CD4-positive, alpha-beta T cell (primary cell): Measurements from ENCODE around the gene FUT7. TPM values are rescaled to one million over a fixed set of nuclear protein-coding genes. Genes with fewer than 3 reads are reported as not detected.

Experiments
- ATAC-seq: fragments of 200-7000 bp; cut with Tn5 transposase; one replicate; pipeline ENCODE4 v1.10.0; 2022; ENCODE audit warnings: mild to moderate bottlenecking; ENCODE audit not compliant: poor library complexity
- CTCF ChIA-PET: fragments of 350-600 bp; sonication (Branson Sonifier 250); formaldehyde crosslinking; loops from one replicate; lab custom pipeline; 2021; ENCODE audit warnings: antibody characterized with exemption, inconsistent platforms; lab: Charles Lee
- POLR2A ChIA-PET: fragments of 350-600 bp; sonication (Branson Sonifier 250); formaldehyde crosslinking; loops from one replicate; lab custom pipeline; 2021; ENCODE audit warnings: antibody characterized with exemption, inconsistent platforms; lab: Charles Lee
- DNase-seq, 14 experiments: peaks; one replicate each; pipeline ENCODE4 v3.0.0-alpha.2; 2013 to 2020; ENCODE audit warnings: mixed read lengths in 2 of 14
- H3K27ac ChIP-seq, 2 donors: one replicate each; pipeline versions ENCODE4 v1.5.1 to v1.7.0; 2013; ENCODE audit warnings: low read length in 2 of 2, low read depth in 1 of 2, mild to moderate bottlenecking in 1 of 2
- H3K27me3 ChIP-seq, 2 experiments: 1 replicate in 1 of 2; 2 replicates in 1 of 2; pipeline versions ENCODE4 v1.6.1 to v1.7.0; 2013; ENCODE audit warnings: low read length in 2 of 2, control low read depth in 1 of 2, mild to moderate bottlenecking in 1 of 2, moderate library complexity in 1 of 2; ENCODE audit not compliant: insufficient read depth in 2 of 2, control insufficient read depth in 1 of 2
- H3K36me3 ChIP-seq: one replicate; pipeline ENCODE4 v1.6.1; 2013; ENCODE audit warnings: low read length, control low read depth; ENCODE audit not compliant: insufficient read depth
- H3K4me1 ChIP-seq: one replicate; pipeline ENCODE4 v1.6.1; 2013; ENCODE audit warnings: low read length, control low read depth; ENCODE audit not compliant: insufficient read depth
- H3K4me3 ChIP-seq: one replicate; pipeline ENCODE4 v1.5.1; 2013; ENCODE audit warnings: mild to moderate bottlenecking, low read length, moderate library complexity
- H3K9me3 ChIP-seq, 2 experiments: 1 replicate in 1 of 2; 2 replicates in 1 of 2; pipeline versions ENCODE4 v1.6.1 to v1.7.0; 2013; ENCODE audit warnings: low read length in 2 of 2, mild to moderate bottlenecking in 2 of 2, control low read depth in 1 of 2, moderate library complexity in 1 of 2; ENCODE audit not compliant: control insufficient read depth in 1 of 2, insufficient read depth in 1 of 2
- H3K27ac Mint-ChIP-seq: one replicate; pipeline ENCODE4 v1.8.0; 2020; ENCODE audit warnings: mixed read lengths
- H3K27me3 Mint-ChIP-seq: one replicate; pipeline ENCODE4 v1.8.0; 2021; ENCODE audit warnings: mixed read lengths
- H3K36me3 Mint-ChIP-seq: one replicate; pipeline ENCODE4 v1.8.0; 2021; ENCODE audit warnings: low read depth, mixed read lengths
- H3K4me1 Mint-ChIP-seq: one replicate; pipeline ENCODE4 v1.8.0; 2021; ENCODE audit warnings: low read depth, mixed read lengths
- H3K4me3 Mint-ChIP-seq: one replicate; pipeline ENCODE4 v1.8.0; 2020; ENCODE audit warnings: mild to moderate bottlenecking, mixed read lengths
- H3K9me3 Mint-ChIP-seq: one replicate; pipeline ENCODE4 v1.8.0; 2020; ENCODE audit warnings: mixed read lengths
- CTCF ChIP-seq: fragments of 200-600 bp; IDR thresholded peaks from one replicate; pipeline ENCODE4 v1.8.0; 2022; ENCODE audit warnings: antibody characterized with exemption, mild to moderate bottlenecking
- intact Hi-C, 2 experiments: fragments of 100-400 bp; cut with DNase I in 1 of 2; cut with micrococcal nuclease in 1 of 2; formaldehyde crosslinking; loops; one replicate each; pipeline versions ENCODE4 v1.15.1 to v1.9.0; 2023 to 2025; cut with DNase I, micrococcal nuclease
- total RNA-seq, 174 experiments: library from RNA in 2 of 174; stranded (reverse) in 2 of 174; gene quantifications; one replicate each; pipeline ENCODE4 v1.2.3 and lab custom pipeline; 2021 to 2026

Gene FUT7
- total RNA-seq, 2 experiments from 2014 or later, result 1.7 to 1.8 TPM

GRCh38 chr9:137068539-137069507, 36.9 kb upstream of the FUT7 start:
- ATAC-seq, result no peak
- Mint-ChIP-seq H3K4me1 (peaks cover 16% of the 10 kb centered on the region), H3K36me3 (no peaks in the 10 kb centered on the region), H3K4me3 (peak overlapping the region; percentile 54), H3K27ac (no peak overlapping the region), H3K9me3 (no peaks in the 10 kb centered on the region), H3K27me3 (peaks cover 4% of the 10 kb centered on the region)
- Histone ChIP-seq H3K9me3 (no peaks in the 10 kb centered on the region), H3K4me3 (no peak overlapping the region), H3K4me1 (peaks cover 35% of the 10 kb centered on the region), H3K27ac (no peak overlapping the region), H3K27me3 (peaks cover 0 to 8% of the 10 kb centered on the region in 2 experiments), H3K36me3 (no peaks in the 10 kb centered on the region)
- no peak for DNase-seq
- CTCF ChIA-PET, result interaction anchor here (1.3 to 3.6 kb wide), 6 partner anchors 9 to 159 kb away, joined by 4 to 38 read pairs (median 13); partner anchors contain the start of genes ABCA2, NPDC1 and RNF224
- intact Hi-C loops, result loop anchor here in 1 of 2 experiments (10.0 kb wide), 1 partner anchor 284 kb away; no protein-coding TSS in a partner anchor
- POLR2A ChIA-PET, result interaction anchor here (0.9 to 5.2 kb wide), 5 partner anchors 9 to 172 kb away, joined by 3 to 62 read pairs (median 10); partner anchors contain the start of genes MAN1B1 and TUBB4B
- no peak for TF ChIP-seq CTCF

GRCh38 chr9:137067860-137068538, 36.1 kb upstream of the FUT7 start:
- DNase-seq, result peak; percentile 77 to 93 (median 82)
- no peaks in the 10 kb centered on the region for H3K9me3 ChIP-seq
- H3K4me1 ChIP-seq, result peaks cover 35% of the 10 kb centered on the region
- no peak overlapping the region for H3K4me3 ChIP-seq
- no peaks in the 10 kb centered on the region for H3K36me3 ChIP-seq
- Mint-ChIP-seq H3K4me3 (peak overlapping the region; percentile 61), H3K9me3 (no peaks in the 10 kb centered on the region), H3K36me3 (no peaks in the 10 kb centered on the region), H3K4me1 (peaks cover 16% of the 10 kb centered on the region), H3K27me3 (peaks cover 4% of the 10 kb centered on the region), H3K27ac (peak overlapping the region; percentile 68)
- ATAC-seq, result peak; percentile 69
- peak; percentile 86 for TF ChIP-seq CTCF
- peaks cover 0 to 8% of the 10 kb centered on the region in 2 experiments for H3K27me3 ChIP-seq
- POLR2A ChIA-PET, result interaction anchor here (0.9 to 5.2 kb wide), 7 partner anchors 10 to 278 kb away, joined by 3 to 62 read pairs (median 4); partner anchors contain the start of genes MAN1B1 and TUBB4B
- no peak overlapping the region for H3K27ac ChIP-seq
- intact Hi-C loops, result loop anchor here in 1 of 2 experiments (10.0 kb wide), 1 partner anchor 283 kb away; no protein-coding TSS in a partner anchor
- CTCF ChIA-PET, result interaction anchor here (0.6 to 3.6 kb wide), 22 partner anchors 8 to 802 kb away, joined by 3 to 38 read pairs (median 4); partner anchors contain the start of genes ABCA2, ANAPC2, MAN1B1 and NPDC1
